ENCODE results near the gene NOL9.
"Not testable (repeated sequence)": the region's sequence is repeated elsewhere in the genome, so short reads cannot be mapped to it uniquely, and the experiment has no call there.

Gene NOL9

DNA sequence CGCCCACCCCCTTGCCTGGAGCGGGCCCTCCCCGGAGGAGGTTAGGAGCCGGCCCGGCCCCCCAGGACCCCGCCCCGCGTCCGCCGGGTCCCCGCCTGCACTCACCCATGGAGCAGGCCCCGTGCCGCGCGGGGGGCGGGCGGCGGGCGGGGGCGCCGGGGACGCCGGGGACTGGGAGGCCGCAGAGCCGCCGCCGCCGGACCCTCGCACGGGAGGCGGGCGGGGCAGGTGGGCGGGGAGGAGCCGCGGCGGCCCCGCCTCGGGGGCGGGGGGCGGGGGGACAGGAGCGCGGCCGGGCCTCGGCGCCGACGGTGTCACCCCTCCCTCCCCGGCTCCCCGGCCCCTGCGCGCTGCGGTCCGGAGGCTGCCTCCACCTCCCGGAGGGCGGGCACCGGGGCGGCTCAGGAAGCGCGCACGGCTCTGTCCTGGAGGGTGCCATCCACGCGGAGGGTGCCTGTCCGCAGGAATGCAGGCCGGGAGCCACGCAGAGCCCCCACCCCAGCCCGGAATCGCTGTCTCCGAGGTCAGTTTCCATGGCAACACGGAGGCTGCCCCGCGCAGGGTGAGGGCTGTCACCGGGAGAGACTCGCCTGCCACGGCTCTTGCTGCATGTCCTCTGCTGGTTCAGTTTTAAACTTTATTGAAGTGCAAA is 57.0 kb downstream of the NOL9 start:
- no peak overlapping the region for H3K27ac ChIP-seq
- TF ChIP-seq, protein P1, sequence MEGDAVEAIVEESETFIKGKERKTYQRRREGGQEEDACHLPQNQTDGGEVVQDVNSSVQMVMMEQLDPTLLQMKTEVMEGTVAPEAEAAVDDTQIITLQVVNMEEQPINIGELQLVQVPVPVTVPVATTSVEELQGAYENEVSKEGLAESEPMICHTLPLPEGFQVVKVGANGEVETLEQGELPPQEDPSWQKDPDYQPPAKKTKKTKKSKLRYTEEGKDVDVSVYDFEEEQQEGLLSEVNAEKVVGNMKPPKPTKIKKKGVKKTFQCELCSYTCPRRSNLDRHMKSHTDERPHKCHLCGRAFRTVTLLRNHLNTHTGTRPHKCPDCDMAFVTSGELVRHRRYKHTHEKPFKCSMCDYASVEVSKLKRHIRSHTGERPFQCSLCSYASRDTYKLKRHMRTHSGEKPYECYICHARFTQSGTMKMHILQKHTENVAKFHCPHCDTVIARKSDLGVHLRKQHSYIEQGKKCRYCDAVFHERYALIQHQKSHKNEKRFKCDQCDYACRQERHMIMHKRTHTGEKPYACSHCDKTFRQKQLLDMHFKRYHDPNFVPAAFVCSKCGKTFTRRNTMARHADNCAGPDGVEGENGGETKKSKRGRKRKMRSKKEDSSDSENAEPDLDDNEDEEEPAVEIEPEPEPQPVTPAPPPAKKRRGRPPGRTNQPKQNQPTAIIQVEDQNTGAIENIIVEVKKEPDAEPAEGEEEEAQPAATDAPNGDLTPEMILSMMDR (conservative IDR thresholded peaks at IDR 0.05), result no peak
- no peak for TF ChIP-seq ZFX (IDR thresholded peaks at IDR 0.05)

DNA sequence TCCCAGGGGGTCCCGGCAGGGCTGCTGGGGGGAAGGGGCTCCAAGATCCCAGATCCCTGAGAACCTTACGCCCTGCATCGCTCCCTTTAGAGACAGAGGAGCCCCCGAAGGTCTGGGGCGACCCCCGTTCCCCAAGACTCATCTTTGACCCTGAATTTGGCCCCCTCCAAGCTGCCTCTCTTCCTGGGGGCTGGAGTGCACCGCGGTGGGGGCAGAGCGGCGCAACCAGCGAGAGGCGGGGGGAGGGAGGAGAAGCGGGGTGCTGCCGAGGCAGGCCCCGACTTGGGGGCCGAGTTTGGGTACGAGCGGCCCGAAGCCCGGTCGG is 57.5 kb downstream of the NOL9 start:
- H3K27ac ChIP-seq, result no peak overlapping the region
- TF ChIP-seq, protein P1 (conservative IDR thresholded peaks at IDR 0.05), result no peak
- TF ChIP-seq ZFX (IDR thresholded peaks at IDR 0.05), result no peak

DNA sequence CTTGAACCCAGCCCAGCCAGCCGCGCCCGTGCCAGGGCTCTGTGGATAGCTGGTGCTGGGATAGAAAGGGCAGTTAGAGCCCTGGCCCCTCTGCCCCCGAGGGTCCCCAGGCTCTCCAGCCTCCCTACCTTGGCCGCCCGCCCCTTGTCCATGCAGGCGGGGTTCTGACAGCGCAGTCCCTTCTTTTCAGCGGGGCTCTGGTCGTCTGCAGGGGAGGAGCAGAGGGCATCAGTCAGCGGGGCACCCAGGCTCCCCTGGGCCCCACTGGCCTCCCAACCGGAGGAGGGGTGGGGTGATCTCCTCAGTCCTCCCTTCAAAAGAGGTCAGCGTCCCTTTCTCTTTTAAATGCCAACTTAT is 58.0 kb downstream of the NOL9 start:
- H3K27ac ChIP-seq, result no peak overlapping the region
- TF ChIP-seq ZFX (IDR thresholded peaks at IDR 0.05), result no peak
- TF ChIP-seq, protein P1 (conservative IDR thresholded peaks at IDR 0.05), result no peak

DNA sequence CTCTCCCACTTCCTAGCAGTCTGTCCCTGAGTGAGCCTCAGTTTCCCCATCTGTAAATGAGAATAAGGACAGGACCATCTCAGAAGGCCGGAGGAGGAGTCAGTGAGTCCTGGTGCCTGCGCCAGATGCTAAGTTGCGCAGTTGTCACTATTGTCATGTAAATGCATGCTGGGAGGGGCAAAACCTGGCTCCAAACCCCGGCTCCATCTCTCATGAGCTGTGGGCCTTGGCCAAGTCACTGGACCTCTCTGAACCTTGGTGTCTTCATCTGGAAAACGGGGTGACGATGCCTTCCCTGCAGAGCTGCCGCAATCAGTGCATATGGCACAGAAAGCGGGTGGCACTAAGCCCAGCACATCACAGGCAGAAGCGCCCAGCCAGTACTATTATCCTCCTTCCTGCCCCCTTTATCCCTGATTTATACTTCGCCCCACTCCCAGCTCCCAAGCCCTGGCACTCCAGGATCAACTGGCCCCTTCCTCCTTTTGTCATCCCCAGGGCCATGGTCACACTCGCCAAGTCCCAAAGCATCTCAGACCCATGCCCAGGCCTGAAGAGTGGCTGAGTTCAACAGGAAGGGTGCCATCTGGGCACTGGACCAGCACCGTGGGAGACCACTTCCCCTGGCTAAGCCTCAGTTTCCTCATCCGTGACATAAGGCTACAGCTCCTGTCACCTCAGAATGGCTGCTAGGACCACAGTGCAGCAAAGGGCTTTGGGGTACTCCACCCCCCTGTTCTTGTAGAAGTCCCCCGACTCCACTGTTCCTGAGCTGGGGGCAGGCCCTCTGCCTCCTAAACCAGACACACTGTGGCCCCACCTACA is 58.6 kb downstream of the NOL9 start:
- no peak overlapping the region for H3K27ac ChIP-seq
- TF ChIP-seq ZFX (IDR thresholded peaks at IDR 0.05), result no peak
- TF ChIP-seq, protein P1 (conservative IDR thresholded peaks at IDR 0.05), result no peak

DNA sequence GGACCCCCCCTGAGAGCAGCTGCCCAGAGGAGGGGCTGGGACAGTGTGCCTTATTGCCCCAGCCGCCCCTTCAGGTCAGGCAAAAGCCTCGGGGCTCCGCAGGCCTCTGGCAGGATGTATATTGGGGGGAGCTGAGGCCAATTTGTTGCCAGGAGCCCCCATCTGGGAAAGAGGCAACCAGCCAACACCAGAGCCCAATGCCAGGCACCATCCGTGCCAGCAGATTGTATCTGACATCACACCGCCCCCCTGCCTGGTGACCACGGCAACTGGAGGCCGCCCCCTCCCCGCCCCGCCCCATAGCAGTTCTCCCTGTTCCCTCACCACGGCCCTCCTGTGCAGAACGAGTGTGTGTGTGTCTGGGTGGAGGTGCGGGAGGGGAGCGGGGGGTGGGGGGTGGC is 59.3 kb downstream of the NOL9 start:
- TF ChIP-seq ZFX (IDR thresholded peaks at IDR 0.05), result no peak
- TF ChIP-seq, protein P1 (conservative IDR thresholded peaks at IDR 0.05), result no peak
- no peak overlapping the region for H3K27ac ChIP-seq

DNA sequence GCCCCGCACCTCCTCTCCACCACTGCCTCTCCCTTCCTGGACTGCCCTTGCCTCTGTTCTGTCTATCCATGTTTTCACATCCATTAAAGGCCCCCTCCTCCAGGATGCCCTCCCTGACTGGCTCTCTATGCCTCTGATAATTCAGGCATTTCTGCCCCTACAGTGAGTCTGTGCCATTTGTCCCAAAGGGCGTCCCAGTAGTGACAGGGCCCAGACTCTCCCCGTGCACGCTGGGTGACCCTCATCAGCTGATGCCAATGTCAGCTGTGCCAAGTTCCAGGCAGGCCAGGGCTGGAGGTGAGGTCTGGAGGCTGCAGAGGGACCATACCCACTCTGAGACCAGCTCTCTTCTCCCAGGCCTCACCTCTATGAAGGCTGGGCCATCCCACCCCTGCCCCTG is 59.7 kb downstream of the NOL9 start:
- no peak for TF ChIP-seq ZFX (IDR thresholded peaks at IDR 0.05)
- TF ChIP-seq, protein P1 (conservative IDR thresholded peaks at IDR 0.05), result no peak

DNA sequence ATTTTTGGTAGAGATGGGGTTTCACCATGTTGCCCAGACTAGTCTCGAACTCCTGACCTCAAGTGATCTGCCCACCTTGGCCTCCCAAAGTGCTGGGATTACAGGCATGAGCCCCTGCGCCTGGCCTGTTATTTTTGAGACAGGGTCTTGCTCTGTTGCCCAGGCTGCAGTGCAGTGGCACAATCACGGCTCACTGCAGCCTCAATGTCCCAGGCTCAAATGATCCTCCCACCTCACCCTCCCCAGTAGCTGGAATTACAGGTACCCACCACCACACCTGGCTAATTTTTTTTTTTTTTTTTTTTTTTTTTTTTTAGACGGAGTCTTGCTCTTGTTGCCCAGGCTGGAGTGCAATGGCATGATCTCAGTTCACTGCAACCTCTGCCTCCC is 60.5 kb downstream of the NOL9 start:
- not testable (repeated sequence) for H3K27ac ChIP-seq

More for the DNA sequence above, 59.7 kb downstream of the NOL9 start:
- H3K27ac ChIP-seq, result no peak overlapping the region

DNA sequence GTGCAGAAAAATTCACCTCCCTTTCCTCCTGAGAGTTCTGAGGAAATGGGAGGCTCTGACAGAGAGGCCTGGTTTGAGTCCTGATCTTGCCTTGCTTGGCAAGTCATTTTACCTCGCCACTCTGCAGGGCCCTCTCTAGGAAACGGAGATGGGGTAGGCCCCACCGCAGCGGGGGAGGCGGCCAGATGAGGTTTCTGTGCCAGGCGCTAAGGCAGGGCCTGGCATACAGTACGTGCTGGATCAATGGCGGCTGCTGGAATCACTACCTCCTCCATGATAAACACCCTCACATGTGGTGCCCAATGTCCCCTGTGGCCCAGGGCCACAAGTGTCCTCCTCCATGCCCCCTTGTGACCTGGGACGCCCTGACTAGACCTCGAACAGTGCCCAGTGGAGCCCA is 62.3 kb downstream of the NOL9 start:
- TF ChIP-seq, protein P1 (conservative IDR thresholded peaks at IDR 0.05), result no peak
- TF ChIP-seq ZFX (IDR thresholded peaks at IDR 0.05), result no peak
- no peak overlapping the region; the same call in 1 of the 2 replicates for H3K27ac ChIP-seq
